ENCODE data around the gene CAMK2D. TPM values are rescaled to one million over a fixed set of nuclear protein-coding genes. Genes with fewer than 3 reads are reported as not detected.
A peak's percentile ranks its signal among the peaks of the same experiment; 100 is the strongest.

Gene CAMK2D
- total RNA-seq, 1 experiment from 2014 or later, result 26.7 TPM

- no peak for DNase-seq (ENCODE audit: low read depth)
- in situ Hi-C loops (cut with HindIII; ENCODE audit: low pct_unique_long_range_greater_than_20kb, low sequenced_read_pairs), result no loop called here
Measured at GRCh38 chr4:113420938-113421337, 340.6 kb downstream of the CAMK2D start.

GRCh38 chr4:113419631-113420030, 341.9 kb downstream of the CAMK2D start:
- DNase-seq (ENCODE audit: low read depth), result no peak
- in situ Hi-C loops (cut with HindIII; ENCODE audit: low pct_unique_long_range_greater_than_20kb, low sequenced_read_pairs), result no loop called here

DNA sequence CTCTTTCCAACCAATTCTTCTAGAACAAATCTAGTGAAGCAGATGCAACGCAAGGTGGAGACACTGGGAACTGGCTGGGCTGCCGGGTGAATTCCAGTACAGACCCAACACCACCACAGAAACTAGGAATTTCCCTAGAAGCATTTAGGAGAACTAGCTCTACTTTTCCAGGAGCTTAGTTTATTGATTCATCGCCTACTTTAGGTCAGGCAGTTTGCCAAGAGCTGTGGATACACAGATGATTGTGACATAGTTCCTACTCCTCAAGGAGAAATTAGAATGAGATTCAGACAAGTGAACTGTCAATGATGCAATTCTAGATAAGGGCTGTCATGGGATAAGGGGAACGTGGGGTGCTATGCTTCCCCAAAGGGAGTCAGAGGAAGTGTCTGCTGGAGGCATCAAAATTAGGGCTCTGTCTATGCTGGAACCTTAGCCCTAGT, 350.0 kb downstream of the CAMK2D start:
- in situ Hi-C loops (cut with HindIII; ENCODE audit: low pct_unique_long_range_greater_than_20kb, low sequenced_read_pairs), result no loop called here
- peak; percentile 23 for DNase-seq (ENCODE audit: low read depth)

DNA sequence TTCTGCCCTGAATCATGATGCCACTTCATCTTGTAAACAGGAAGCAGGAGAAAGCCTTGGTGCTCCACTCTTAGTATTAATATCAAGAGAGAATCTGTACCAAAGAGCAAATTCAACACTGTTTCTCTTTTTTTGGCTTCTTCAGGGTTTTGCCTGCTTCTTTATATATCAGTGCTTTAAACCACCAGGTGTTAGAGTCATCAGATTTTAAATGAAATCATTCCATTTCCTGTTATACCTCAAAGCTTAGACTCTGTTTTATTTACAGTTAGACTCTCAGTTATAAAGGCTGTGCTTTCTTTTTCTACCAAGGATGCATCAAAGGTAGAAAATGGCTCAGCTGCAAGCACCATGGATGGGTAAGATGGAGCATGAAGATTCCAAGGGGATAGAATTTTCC, 350.9 kb downstream of the CAMK2D start:
- no peak for DNase-seq (ENCODE audit: low read depth)
- in situ Hi-C loops (cut with HindIII; ENCODE audit: low pct_unique_long_range_greater_than_20kb, low sequenced_read_pairs), result no loop called here

GRCh38 chr4:113409181-113409580, 352.4 kb downstream of the CAMK2D start:
- in situ Hi-C loops (cut with HindIII; ENCODE audit: low pct_unique_long_range_greater_than_20kb, low sequenced_read_pairs), result no loop called here

GRCh38 chr4:113407409-113407808, 354.1 kb downstream of the CAMK2D start:
- in situ Hi-C loops (cut with HindIII; ENCODE audit: low pct_unique_long_range_greater_than_20kb, low sequenced_read_pairs), result no loop called here
- DNase-seq (ENCODE audit: low read depth), result no peak

More at GRCh38 chr4:113409181-113409580, 352.4 kb downstream of the CAMK2D start:
- DNase-seq (ENCODE audit: low read depth), result no peak

- in situ Hi-C loops (cut with HindIII; ENCODE audit: low pct_unique_long_range_greater_than_20kb, low sequenced_read_pairs), result no loop called here
- DNase-seq (ENCODE audit: low read depth), result no peak
Measured at GRCh38 chr4:113406723-113407016, 354.9 kb downstream of the CAMK2D start.

- in situ Hi-C loops (cut with HindIII; ENCODE audit: low pct_unique_long_range_greater_than_20kb, low sequenced_read_pairs), result no loop called here
- DNase-seq (ENCODE audit: low read depth), result no peak
Measured at GRCh38 chr4:113405874-113406722, 355.4 kb downstream of the CAMK2D start.

DNA sequence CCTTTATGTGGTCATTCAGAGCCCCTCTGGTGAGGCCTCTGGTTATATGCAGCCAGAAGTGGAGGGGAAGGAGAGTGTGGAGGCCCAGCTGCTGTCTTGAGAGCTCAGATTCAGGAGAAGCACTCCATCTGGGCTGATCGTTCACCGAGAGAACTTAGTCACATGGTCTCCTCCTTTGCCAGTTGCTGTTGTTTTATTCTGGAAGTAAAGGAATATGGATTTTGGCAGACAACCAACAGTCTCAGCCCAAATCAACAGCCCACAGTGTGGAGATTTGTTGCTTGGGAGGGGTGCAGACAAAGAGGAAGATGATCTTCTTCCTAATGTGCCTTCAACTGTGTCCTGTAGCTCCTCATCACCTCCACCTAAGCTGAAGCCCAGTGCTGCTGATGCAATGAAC, 356.7 kb downstream of the CAMK2D start:
- in situ Hi-C loops (cut with HindIII; ENCODE audit: low pct_unique_long_range_greater_than_20kb, low sequenced_read_pairs), result no loop called here
- DNase-seq (ENCODE audit: low read depth), result no peak

DNA sequence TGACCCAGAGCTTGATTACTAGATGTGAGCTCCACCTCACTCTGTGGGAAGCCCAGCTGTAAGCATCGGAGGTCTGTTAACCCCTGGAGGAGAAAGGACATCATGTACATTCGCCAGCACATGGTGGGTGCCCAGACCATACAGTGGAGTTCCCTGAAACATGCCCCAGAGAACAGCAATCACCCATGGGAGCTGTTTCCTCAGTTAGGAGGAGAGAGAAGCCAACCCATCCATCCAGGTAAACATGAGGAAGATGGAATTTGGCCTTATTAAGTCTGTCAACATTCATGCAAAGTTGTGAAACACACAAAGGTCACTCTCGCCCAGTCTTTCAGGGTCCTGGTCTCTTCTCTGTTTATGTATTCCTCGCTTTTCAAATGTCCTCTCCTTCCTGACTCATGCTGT, 357.4 kb downstream of the CAMK2D start:
- DNase-seq (ENCODE audit: low read depth), result no peak
- in situ Hi-C loops (cut with HindIII; ENCODE audit: low pct_unique_long_range_greater_than_20kb, low sequenced_read_pairs), result no loop called here

Other genes with a start within 250 kb of the CAMK2D start
- gene ARSJ, start 217.9 kb upstream of the CAMK2D start, total RNA-seq (2014; rRNA removed; shearing (Covaris generic); ENCODE audit: low replicate concordance), result 22.7 and 34.9 TPM in 2 replicates